ENCODE data around the gene DHH.

- no peak for TF ChIP-seq CTCF (IDR thresholded peaks at IDR 0.05)
- TF ChIP-seq POLR2A (IDR thresholded peaks at IDR 0.05), result no peak
- no peak for TF ChIP-seq POLR2AphosphoS5 (IDR thresholded peaks at IDR 0.05)
Measured at GRCh38 chr12:49097381-49097780, 2.8 kb upstream of the DHH start.

All from suprapubic skin (tissue), 4 donors.